ENCODE results near the gene KLHL26. TPM values are rescaled to one million over a fixed set of nuclear protein-coding genes. Genes with fewer than 3 reads are reported as not detected.

KLHL26 gene
- total RNA-seq, 1 experiment from 2014 or later = 10.7 TPM

DNA sequence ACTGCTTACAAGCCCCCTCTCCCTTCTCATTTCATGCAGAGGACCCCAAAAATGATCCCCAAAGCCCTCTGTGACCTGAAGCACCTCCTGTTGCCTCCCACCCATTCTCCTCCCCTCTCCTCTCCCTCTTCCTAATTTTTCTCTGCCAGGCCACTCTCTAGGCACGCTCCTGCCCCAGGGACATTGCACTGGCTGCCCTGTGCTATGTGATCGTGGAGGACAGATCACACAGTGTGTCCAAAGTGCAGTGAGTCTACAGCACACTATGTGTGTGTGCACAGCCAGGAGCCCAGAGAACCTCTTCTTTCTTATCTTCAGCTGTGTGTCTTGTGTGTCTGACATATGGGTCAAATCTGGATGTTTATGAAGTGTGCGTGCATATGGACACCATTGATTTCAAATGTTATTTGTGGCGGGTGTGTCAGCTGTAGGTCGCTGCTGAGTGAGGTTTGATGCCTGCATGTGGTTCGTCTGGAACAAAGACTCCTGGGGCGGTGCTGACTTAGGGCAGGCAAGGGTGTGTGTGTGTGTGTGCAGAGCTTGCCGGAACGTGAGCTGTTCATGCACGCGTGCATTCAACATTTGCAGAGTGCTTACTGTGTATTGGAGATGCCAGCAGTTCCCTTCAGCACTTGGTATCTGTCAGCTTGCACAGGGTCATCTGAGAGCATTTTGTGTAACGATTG, 2.1 kb upstream of the KLHL26 start:
- Histone ChIP-seq H2BK120ac (ENCODE audit: low read depth, low read length, poor library complexity, severe bottlenecking) (no peak overlapping the region), H3K79me1 (ENCODE audit: insufficient read depth, low read depth, low read length, poor library complexity, severe bottlenecking) (peaks cover 3% of the 10 kb centered on the region), H4K8ac (replicated peaks; ENCODE audit: insufficient read length, low read depth, low read length) (no peak overlapping the region), H3K79me2 (ENCODE audit: insufficient read depth, low read length) (no peaks in the 10 kb centered on the region; the same call in 1 of the 2 replicates), H3K27me3 (ENCODE audit: insufficient read depth, low read length) (no peaks in the 10 kb centered on the region), H2AFZ (ENCODE audit: low read length) (no peak overlapping the region), H3K4me1 (ENCODE audit: insufficient read depth, low read length) (peaks cover 3% of the 10 kb centered on the region; the same call in 1 of the 2 replicates), H2BK12ac (ENCODE audit: insufficient read length, low read depth, low read length) (no peak overlapping the region), H2BK5ac (ENCODE audit: insufficient read length, low read length) (no peak overlapping the region), H4K5ac (ENCODE audit: insufficient read length, low read depth, low read length) (no peak overlapping the region), H3T11ph (ENCODE audit: low read length) (no peak overlapping the region), H2BK20ac (ENCODE audit: low read depth, low read length, poor library complexity, severe bottlenecking) (no peak overlapping the region), H3K56ac (ENCODE audit: insufficient read length, low read depth, low read length) (no peak overlapping the region), H2AK5ac (ENCODE audit: insufficient read length, low read length) (no peak overlapping the region), H4K20me1 (ENCODE audit: control insufficient read depth, insufficient read depth, insufficient read length) (no peaks in the 10 kb centered on the region), H3K4ac (ENCODE audit: low read depth, low read length) (no peak overlapping the region), H3K4me2 (ENCODE audit: insufficient read depth, insufficient read length, low read length) (no peak overlapping the region), H3K23ac (ENCODE audit: insufficient read length, low read depth, low read length) (no peak overlapping the region), H3K27ac (ENCODE audit: insufficient read length, low read depth, low read length) (no peak overlapping the region), H4K91ac (ENCODE audit: insufficient read length, low read depth, low read length) (no peak overlapping the region), H2BK15ac (ENCODE audit: low read depth, low read length) (no peak overlapping the region), H3K14ac (ENCODE audit: insufficient read depth, low read length) (no peak overlapping the region), H3K23me2 (ENCODE audit: insufficient read length, low read depth, low read length, poor library complexity, severe bottlenecking) (peaks cover 9% of the 10 kb centered on the region), H3K18ac (ENCODE audit: insufficient read length, low read depth, low read length) (no peak overlapping the region), H3K9ac (ENCODE audit: extremely low read depth, insufficient read length, low read length) (no peak overlapping the region), H3K9me3 (ENCODE audit: control insufficient read depth, low read depth, low read length) (no peaks in the 10 kb centered on the region)
- H3K9me3 Mint-ChIP-seq = no peaks in the 10 kb centered on the region
- no peak overlapping the region for H3K27ac Mint-ChIP-seq
- no CpG with 5 or more reads among the region's 12 CpGs for WGBS (ENCODE audit: extremely low coverage, insufficient read length, low lambda C conversion rate)
- TF ChIP-seq, protein P1, sequence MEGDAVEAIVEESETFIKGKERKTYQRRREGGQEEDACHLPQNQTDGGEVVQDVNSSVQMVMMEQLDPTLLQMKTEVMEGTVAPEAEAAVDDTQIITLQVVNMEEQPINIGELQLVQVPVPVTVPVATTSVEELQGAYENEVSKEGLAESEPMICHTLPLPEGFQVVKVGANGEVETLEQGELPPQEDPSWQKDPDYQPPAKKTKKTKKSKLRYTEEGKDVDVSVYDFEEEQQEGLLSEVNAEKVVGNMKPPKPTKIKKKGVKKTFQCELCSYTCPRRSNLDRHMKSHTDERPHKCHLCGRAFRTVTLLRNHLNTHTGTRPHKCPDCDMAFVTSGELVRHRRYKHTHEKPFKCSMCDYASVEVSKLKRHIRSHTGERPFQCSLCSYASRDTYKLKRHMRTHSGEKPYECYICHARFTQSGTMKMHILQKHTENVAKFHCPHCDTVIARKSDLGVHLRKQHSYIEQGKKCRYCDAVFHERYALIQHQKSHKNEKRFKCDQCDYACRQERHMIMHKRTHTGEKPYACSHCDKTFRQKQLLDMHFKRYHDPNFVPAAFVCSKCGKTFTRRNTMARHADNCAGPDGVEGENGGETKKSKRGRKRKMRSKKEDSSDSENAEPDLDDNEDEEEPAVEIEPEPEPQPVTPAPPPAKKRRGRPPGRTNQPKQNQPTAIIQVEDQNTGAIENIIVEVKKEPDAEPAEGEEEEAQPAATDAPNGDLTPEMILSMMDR (conservative IDR thresholded peaks at IDR 0.05) = no peak
- H3K27me3 Mint-ChIP-seq (ENCODE audit: low read depth) = peaks cover 35% of the 10 kb centered on the region
- H3K4me3 Mint-ChIP-seq = no peak overlapping the region
- H3K36me3 Mint-ChIP-seq (ENCODE audit: insufficient read depth in 1 of 3, low read depth in 3 of 3) = peaks cover 0 to 3% (median 0%) of the 10 kb centered on the region in 3 experiments; a peak in 1 of 7 replicates
- H3K4me1 Mint-ChIP-seq = peaks cover 9 to 18% of the 10 kb centered on the region in 2 experiments
- no peak for DNase-seq

All from H9 (cell line).